Thyroid gland (tissue), 4 donors: ENCODE data around the gene BCL3. TPM values are rescaled to one million over a fixed set of nuclear protein-coding genes. Genes with fewer than 3 reads are reported as not detected.

Experiments used
- DNase-seq, 2 donors: peaks; one replicate each; pipeline ENCODE4 v3.0.0-alpha.2; 2019
- H3K27ac ChIP-seq, 3 donors: fragments of 200-600 bp; sonication (generic); 1 replicate in 2 of 3; 2 replicates in 1 of 3; pipeline ENCODE4 v1.5.1; 2016 to 2019; ENCODE audit warnings: mild to moderate bottlenecking in 1 of 3, moderate library complexity in 1 of 3
- H3K27me3 ChIP-seq: fragments of 200-600 bp; sonication (generic); one replicate; pipeline ENCODE4 v1.5.1; 2019
- H3K36me3 ChIP-seq, 2 donors: fragments of 200-600 bp; sonication (generic); one replicate each; pipeline ENCODE4 v1.5.1; 2016 to 2019
- H3K4me1 ChIP-seq, 2 donors: fragments of 200-600 bp; sonication (generic); one replicate each; pipeline ENCODE4 v1.5.1; 2017 to 2019
- H3K4me3 ChIP-seq, 3 donors: fragments of 200-600 bp; sonication (generic); replicated peaks in 1 of 3; 1 replicate in 2 of 3; 2 replicates in 1 of 3; pipeline ENCODE4 v1.5.1; 2016; ENCODE audit warnings: mild to moderate bottlenecking in 1 of 3
- H3K9me3 ChIP-seq: fragments of 200-600 bp; sonication (generic); one replicate; pipeline ENCODE4 v1.5.1; 2017
- CTCF ChIP-seq, 6 experiments: fragments of 200-600 bp in 3 of 6; fragments of 450-650 bp in 3 of 6; sonication (generic) in 3 of 6; IDR thresholded peaks; one replicate each; pipeline ENCODE4 v1.5.1; 2016 to 2019; ENCODE audit warnings: antibody characterized with exemption in 6 of 6, mild to moderate bottlenecking in 2 of 6, inconsistent platforms in 1 of 6, moderate library complexity in 1 of 6
- POLR2A ChIP-seq, 2 donors: fragments of 450-650 bp; IDR thresholded peaks; one replicate each; pipeline ENCODE4 v1.6.1; 2017; ENCODE audit warnings: antibody characterized with exemption in 2 of 2, mild to moderate bottlenecking in 2 of 2, moderate library complexity in 1 of 2
- WGBS, 2 donors: methylation state at CpG; one replicate each; pipeline ENCODE4 v1.1.5; 2017; 5-methylcytosine and 5-hydroxymethylcytosine counted together
- intact Hi-C: fragments of 100-400 bp; cut with DNase I; formaldehyde crosslinking; loops from one replicate; pipeline ENCODE4 v1.15.1; 2023
- total RNA-seq, 4 donors: library from RNA; depleted of rRNA; stranded (reverse); fragments of >200 nt; gene quantifications; one replicate each; pipeline ENCODE4 v1.2.3, GENCODE V29; 2016

The BCL3 gene
- total RNA-seq, 4 donors from 2014 or later = 12.4 to 56.2 (median 16.8) TPM

- Histone ChIP-seq H3K4me1 (no peaks in the 10 kb centered on the region), H3K27me3 (no peaks in the 10 kb centered on the region), H3K36me3 (no peaks in the 10 kb centered on the region), H3K9me3 (no peaks in the 10 kb centered on the region), H3K4me3 (no peak overlapping the region), H3K27ac (no peak overlapping the region)
- TF ChIP-seq CTCF (IDR thresholded peaks at IDR 0.05) (no peak), POLR2A (IDR thresholded peaks at IDR 0.05) (no peak)
- 84 to 89% methylated on average over 8 to 13 of the region's 13 CpGs for WGBS, 2 donors
- intact Hi-C loops = loop anchor here (10.0 kb wide), 2 partner anchors 165 to 215 kb away; partner anchors contain the start of gene CLPTM1
- DNase-seq = no peak
Measured at GRCh38 chr19:44789943-44790483, 41.5 kb downstream of the BCL3 start.

DNA sequence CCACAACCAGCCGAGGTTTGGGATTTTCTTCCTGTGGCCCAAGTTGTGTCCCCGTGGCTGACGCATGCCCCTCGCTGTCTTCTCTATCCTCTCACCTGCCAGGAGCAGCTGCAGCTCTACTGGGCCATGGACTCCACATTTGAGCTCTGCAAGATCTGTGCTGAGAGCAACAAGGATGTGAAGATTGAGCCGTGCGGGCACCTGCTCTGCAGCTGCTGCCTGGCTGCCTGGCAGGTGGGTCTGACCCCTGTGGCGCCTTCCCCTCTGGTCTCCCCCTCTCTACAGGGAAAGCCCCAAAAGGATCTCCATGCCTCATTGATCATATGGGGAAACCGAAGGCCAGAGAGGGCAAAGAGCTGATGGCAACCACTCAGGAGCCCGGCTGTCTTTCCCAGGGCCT, 43.8 kb downstream of the BCL3 start:
- intact Hi-C loops = no loop called here
- Histone ChIP-seq H3K4me1 (peaks cover 0 to 3% of the 10 kb centered on the region in 2 donors), H3K27me3 (no peaks in the 10 kb centered on the region), H3K4me3 (no peak overlapping the region), H3K36me3 (no peaks in the 10 kb centered on the region), H3K27ac (no peak overlapping the region), H3K9me3 (no peaks in the 10 kb centered on the region)
- no peak for DNase-seq
- TF ChIP-seq CTCF (IDR thresholded peaks at IDR 0.05) (no peak), POLR2A (IDR thresholded peaks at IDR 0.05) (no peak)
- 82 to 96% methylated on average over 6 to 9 of the region's 9 CpGs for WGBS, 2 donors

- intact Hi-C loops = no loop called here
Measured at GRCh38 chr19:44794610-44795009, 46.1 kb downstream of the BCL3 start.

GRCh38 chr19:44795398-44795987, 47.0 kb downstream of the BCL3 start:
- H3K4me3 ChIP-seq = no peak overlapping the region
- no peak overlapping the region for H3K27ac ChIP-seq
- no peaks in the 10 kb centered on the region for H3K36me3 ChIP-seq
- DNase-seq = no peak
- intact Hi-C loops = no loop called here
- 88 to 95% methylated on average over 13 of the region's 13 CpGs for WGBS, 2 donors
- no peaks in the 10 kb centered on the region for H3K9me3 ChIP-seq
- H3K27me3 ChIP-seq = no peaks in the 10 kb centered on the region
- TF ChIP-seq POLR2A (IDR thresholded peaks at IDR 0.05) (no peak), CTCF (IDR thresholded peaks at IDR 0.05) (no peak)
- peaks cover 0 to 7% of the 10 kb centered on the region in 2 donors for H3K4me1 ChIP-seq

More at GRCh38 chr19:44794610-44795009, 46.1 kb downstream of the BCL3 start:
- Histone ChIP-seq H3K36me3 (no peaks in the 10 kb centered on the region), H3K4me1 (peaks cover 0 to 3% of the 10 kb centered on the region in 2 donors), H3K27me3 (no peaks in the 10 kb centered on the region), H3K27ac (no peak overlapping the region), H3K4me3 (no peak overlapping the region), H3K9me3 (no peaks in the 10 kb centered on the region)
- WGBS, 2 donors = 78 to 97% methylated on average over 4 of the region's 4 CpGs
- no peak for TF ChIP-seq POLR2A (IDR thresholded peaks at IDR 0.05)
- no peak for TF ChIP-seq CTCF (IDR thresholded peaks at IDR 0.05)
- no peak for DNase-seq

DNA sequence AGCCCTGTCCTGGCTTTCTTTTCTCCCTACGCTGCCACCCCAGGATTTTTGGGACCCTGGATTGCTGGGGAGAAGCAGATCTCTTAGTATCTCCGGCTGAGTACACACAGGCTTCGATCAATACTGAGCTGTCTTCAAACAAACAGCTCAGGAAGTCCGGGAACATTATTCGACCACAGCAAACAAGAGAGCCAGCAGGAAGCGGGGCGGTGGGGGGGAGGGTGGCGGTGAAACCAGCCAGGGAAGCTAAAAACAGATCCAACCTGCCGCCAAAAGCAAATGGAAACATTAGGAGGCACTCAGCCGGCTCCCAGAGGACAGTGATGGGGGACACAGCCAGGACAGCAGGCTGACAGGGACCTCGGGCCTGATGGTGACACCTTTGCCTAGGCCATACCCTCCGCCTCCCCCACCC, 48.2 kb downstream of the BCL3 start:
- 41 to 46% methylated on average over 12 of the region's 12 CpGs for WGBS, 2 donors

More for the DNA sequence above, 48.2 kb downstream of the BCL3 start:
- H3K4me3 ChIP-seq = no peak overlapping the region
- peak in 1 of 2 donors; percentile 29 for DNase-seq
- H3K27me3 ChIP-seq = no peaks in the 10 kb centered on the region
- peak overlapping the region in 2 of 3 donors; percentile 18 to 35 for H3K27ac ChIP-seq
- no peaks in the 10 kb centered on the region for H3K9me3 ChIP-seq
- no peaks in the 10 kb centered on the region for H3K36me3 ChIP-seq
- TF ChIP-seq POLR2A (IDR thresholded peaks at IDR 0.05) = no peak
- no peak for TF ChIP-seq CTCF (IDR thresholded peaks at IDR 0.05)
- H3K4me1 ChIP-seq = peaks cover 0 to 7% of the 10 kb centered on the region in 2 donors
- intact Hi-C loops = no loop called here
